SW 1271 (cell line): Measurements from ENCODE around the gene ST6GALNAC5.
"Not testable (repeated sequence)": the region's sequence is repeated elsewhere in the genome, so short reads cannot be mapped to it uniquely, and the experiment has no call there.

ENCODE experiments used
- DNase-seq, 2 experiments: peaks; one replicate each; lab custom pipeline; 2025; lab: John Stamatoyannopoulos, UW

Gene ST6GALNAC5

DNA sequence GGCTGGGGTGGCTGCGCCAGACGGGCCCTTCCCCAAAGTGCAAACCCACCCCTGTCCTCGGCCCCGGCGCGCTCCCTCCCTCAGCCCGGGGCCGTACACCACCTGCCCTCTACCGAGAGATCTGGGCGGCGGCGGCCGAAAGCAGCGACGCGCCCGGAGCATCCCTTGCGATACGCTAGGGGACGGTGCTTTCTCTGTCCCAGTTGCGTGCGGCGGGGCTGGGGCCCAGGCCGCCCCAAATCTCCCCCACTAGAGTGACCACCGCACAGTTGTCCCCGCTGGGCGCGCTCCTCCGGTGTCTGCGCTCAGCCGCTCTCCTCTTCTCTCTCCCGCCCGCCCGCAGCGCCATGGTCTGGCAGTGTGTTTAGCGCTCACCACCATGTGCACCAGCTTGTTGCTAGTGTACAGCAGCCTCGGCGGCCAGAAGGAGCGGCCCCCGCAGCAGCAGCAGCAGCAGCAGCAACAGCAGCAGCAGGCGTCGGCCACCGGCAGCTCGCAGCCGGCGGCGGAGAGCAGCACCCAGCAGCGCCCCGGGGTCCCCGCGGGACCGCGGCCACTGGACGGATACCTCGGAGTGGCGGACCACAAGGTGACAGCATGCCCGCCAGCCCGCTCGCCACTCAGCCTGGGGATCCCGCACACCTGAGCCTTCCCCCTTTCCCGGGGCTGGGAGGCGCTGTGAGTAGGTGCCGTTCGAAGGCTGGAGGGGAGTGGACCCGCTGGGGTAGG is 1.0 kb downstream of the ST6GALNAC5 start:
- DNase-seq: peak in 1 of 2 experiments; percentile 19

- DNase-seq: no peak
Observed at GRCh38 chr1:76868916-76869315, 1.6 kb downstream of the ST6GALNAC5 start.

- no peak for DNase-seq
Observed at GRCh38 chr1:76870037-76870436, 2.8 kb downstream of the ST6GALNAC5 start.

- DNase-seq: no peak
Observed at GRCh38 chr1:76871355-76871974, 4.2 kb downstream of the ST6GALNAC5 start.

DNA sequence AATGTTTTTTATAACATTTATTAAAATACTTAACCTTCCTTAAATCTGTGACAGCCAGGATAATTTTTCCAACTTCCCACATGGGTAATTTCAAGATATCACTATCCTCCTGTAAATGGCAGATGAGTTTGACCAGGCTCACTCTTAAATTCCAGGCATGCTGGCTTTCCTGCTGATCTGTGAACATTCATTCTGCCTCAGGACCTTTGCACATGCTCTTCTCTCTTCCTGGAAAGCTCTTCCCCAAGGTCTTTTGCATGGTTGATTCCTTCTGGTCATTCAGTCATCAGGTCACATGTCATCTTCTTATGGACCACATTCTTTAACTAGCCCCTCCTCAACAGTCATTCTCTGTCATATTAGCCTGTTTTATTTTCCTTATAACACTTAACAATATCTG is 5.7 kb downstream of the ST6GALNAC5 start:
- DNase-seq: no peak

DNA sequence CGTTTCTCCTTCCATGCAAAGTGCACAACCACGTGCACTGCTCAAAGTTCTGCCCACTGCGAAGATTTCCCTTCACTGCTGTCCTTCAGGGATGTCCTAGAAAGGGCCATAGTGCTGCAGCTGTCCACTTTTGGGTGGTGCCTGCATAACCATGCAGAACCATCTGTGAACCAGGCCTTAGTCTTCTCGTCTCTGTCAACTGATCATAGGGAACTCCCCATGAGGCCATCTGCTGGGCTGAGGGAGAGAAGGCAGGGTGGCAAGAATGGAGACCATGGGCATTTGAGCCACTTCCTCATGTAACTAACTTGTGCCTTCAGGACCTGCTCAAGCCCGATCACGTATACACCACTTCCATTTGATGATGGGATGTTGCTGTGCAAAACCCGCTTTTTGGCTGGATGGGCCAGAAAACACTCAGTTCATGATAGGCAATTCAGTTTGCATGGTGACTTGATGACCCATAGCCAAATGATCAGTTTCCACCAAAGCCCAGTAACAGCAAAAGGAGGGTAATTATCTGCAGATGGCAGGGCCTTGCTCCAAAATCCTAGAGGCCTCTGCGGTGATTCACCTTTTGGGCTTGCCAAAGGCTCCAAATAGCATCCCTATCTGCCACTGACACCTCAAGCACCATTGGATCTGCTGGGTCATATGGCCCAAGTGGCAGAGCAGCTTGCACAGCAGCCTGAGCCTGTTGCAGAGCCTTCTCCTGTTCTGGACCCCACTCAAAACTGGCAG is 9.5 kb downstream of the ST6GALNAC5 start:
- DNase-seq: no peak

DNA sequence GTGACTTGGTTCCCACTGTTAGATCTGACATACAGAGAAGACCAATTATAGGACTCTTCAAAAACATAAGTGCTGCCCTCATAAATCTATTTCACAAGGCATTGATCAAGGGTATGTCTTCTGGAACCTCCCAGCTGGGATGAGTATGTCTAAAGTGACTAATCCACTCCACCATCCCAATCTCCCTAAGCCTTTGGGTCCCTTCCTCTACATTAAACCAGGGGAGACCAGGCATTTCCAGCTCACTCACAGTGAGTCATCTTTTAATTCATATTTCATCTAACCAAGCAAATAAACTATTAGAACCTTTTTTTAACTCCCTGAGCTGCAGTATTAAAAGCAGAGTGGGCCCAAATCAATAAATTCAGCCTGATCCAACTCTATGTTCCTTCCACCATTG is 11.7 kb downstream of the ST6GALNAC5 start:
- DNase-seq: not testable (repeated sequence)

DNA sequence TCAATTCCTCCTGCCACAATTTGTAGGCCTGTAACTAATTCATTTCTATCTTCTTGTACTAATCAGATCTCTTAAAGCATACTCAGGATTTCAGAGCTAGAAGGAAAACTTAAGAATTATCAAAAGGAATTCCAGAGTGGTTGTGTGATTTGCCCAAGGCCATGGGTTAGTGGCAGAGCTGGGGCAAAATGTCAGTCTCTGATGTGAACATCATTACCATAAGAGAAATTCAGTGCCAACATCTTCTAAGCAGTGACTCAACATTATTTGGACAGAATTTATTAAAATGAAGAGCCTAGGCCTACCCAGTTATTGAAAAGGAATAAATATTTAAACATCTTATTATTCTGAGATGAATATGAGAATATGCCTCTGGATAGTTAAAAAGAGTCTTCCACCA is 14.5 kb downstream of the ST6GALNAC5 start:
- DNase-seq: no peak

DNA sequence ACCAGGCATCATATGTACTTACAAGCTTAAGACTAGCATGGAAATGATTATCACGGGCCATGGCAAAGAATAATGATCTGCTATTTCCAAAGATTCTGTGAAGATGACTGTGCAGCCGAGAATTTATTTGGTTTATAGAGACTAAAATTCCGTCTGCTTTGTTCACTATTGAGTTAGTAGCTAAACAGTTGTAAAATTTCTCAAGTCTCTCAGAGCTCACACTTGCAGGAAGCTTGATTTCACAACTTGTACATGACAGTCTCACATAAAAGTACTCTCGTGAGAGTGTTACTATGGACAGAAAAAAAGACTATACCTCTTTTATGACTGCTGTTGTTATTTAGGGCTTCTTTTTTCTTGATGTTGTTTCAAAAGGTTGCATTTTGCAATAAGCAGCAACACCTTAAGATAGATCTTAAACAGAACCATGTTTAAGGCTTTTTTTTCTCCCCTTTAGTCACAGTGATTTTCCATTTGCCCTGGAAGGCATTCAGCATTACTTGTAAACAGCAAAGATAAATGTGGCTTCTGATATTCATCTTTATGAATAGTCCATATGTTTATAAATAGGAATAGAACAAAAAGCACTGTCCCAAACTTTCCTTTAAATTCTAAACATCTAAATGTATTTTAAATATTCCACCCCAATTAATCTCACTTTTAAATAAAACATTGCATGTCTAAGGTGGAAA is 24.8 kb downstream of the ST6GALNAC5 start:
- no peak for DNase-seq

- no peak for DNase-seq
Observed at GRCh38 chr1:76892675-76893074, 25.4 kb downstream of the ST6GALNAC5 start.

GRCh38 chr1:76901158-76901767 is 34.0 kb downstream of the ST6GALNAC5 start:
- peak in 1 of 2 experiments; percentile 56 for DNase-seq

DNA sequence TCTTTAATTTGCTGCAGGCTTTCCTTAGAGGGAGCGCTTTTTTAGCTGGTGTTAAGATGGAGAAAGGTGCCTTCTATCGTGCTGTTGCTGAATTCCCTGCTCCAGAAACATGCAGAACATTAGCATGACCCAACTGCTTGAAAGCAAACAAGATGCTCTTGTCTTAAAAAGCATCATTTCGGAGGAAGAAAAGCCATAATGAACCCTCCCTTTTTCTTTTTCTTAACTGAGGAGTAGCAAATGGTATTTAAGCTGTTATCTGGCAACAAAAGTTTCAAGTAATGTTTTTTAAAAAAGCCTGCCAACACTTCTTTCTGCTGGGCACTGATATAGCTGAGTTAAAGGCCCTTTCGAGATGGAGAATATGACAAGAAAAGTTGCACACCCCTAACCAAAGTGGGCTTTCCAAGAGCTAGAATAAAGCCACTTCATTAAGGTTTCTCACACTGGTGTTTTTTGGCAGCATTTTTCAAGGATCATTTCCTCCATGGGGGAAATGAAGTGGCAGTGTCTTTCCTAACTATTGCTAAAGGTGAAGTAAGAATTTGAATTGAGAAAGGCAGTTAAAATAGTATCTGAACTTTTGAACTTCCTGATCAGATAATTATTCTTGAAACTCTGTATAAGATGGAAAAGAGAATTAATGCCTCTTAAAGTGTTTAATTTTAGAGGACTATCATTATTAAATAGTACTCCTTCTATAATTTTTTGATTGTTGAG is 38.8 kb downstream of the ST6GALNAC5 start:
- no peak for DNase-seq

GRCh38 chr1:76909311-76909710 is 42.0 kb downstream of the ST6GALNAC5 start:
- DNase-seq: no peak

DNA sequence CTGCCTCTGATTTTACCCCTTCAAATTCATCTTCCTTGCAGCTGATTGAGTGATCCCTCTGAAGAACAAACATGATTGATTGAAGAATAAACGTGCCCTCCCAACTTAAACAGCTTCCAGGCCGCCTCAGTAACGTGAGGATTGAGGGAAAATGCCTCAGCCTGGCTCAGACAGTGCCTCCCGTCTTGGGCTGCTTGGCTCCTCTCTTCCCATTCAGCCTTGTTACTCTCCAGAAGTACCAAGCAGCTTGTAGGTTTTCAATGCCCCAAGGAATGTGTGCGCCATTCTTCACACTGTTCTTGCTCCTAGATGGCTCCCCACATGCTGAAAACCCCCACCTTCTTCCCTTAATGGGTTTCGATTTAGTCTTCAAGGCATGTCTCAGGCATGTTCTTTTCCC is 51.8 kb downstream of the ST6GALNAC5 start:
- DNase-seq: no peak

GRCh38 chr1:76921590-76921989 is 54.3 kb downstream of the ST6GALNAC5 start:
- DNase-seq: no peak

- DNase-seq: no peak
Observed at GRCh38 chr1:76925825-76926224, 58.5 kb downstream of the ST6GALNAC5 start.

- DNase-seq: no peak
Observed at GRCh38 chr1:76928522-76928921, 61.2 kb downstream of the ST6GALNAC5 start.

GRCh38 chr1:76929136-76929535 is 61.9 kb downstream of the ST6GALNAC5 start:
- no peak for DNase-seq

DNA sequence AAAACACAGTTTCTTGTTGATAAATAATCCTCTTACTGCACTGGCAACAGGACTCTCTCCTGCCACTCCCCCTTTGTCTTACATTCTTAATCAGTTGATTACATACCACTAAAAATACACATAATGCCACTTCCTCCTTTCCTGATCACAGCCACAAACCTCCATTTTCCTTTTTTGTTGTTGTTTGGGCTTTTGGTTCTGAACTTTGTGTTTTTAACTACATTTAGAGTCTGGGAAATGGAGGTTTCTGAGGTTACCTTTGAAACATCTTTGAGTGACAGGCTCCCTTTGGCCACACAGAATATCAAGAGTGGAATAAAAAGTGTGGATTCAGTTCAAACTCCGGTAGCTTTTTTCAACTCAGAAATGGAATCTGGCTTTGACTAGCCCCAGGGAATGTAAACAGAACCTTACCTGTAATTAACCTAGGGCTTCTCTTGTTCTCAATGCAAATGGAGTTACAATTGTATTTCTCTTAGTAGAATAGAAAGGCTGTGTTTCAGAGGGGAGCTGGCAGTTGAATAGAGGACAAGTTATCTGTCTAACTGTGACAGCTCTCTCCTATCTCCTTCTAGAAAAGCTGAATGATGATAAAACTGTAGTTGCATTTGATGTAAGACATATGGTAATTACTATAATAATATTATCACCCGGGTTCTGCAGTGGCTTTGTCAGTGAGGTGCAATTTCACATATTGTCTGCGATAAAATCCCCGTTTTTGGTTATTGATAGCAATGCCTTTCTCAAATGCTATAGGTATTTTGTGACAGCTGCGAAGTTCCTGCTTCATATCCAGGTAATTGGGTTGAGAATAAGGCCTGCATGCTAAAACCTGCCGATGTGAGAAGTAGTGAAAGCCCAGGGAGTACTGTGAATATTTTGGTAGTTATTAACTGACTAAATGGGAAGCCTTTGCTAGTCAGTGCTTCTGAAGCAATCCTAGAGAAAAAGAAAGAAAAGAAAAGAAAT is 66.9 kb downstream of the ST6GALNAC5 start:
- no peak for DNase-seq

- DNase-seq: no peak
Observed at GRCh38 chr1:76938304-76938703, 71.0 kb downstream of the ST6GALNAC5 start.
